ENCODE data around the gene ANKRD39.

- TF ChIP-seq EP300 (IDR thresholded peaks at IDR 0.05) = no peak
- TF ChIP-seq POLR2A (IDR thresholded peaks at IDR 0.05) = no peak
- no peak for TF ChIP-seq CTCF (IDR thresholded peaks at IDR 0.05)
These were observed 55.8 kb downstream of the ANKRD39 start for GRCh38 chr2:96801786-96802595.
